ENCODE data around the gene MIB2.
"Not testable (repeated sequence)": the region's sequence is repeated elsewhere in the genome, so short reads cannot be mapped to it uniquely, and the experiment has no call there.

Gene MIB2

GRCh38 chr1:1640711-1641461, 25.6 kb downstream of the MIB2 start:
- H3K9ac ChIP-seq (ENCODE audit: low read depth, low read length); H3K9me3 ChIP-seq (ENCODE audit: control insufficient read depth, insufficient read depth, low read length); H3K27me3 ChIP-seq (ENCODE audit: control insufficient read depth, insufficient read depth, low read length); H3K27ac ChIP-seq (ENCODE audit: low read depth, low read length); H3K4me3 ChIP-seq (ENCODE audit: low read depth, low read length); H3K4me1 ChIP-seq (ENCODE audit: control insufficient read depth, insufficient read depth, low read length): not testable (repeated sequence)
- peaks cover 14% of the 10 kb centered on the region for H3K36me3 ChIP-seq (ENCODE audit: control insufficient read depth, insufficient read depth, low read length)

- peaks cover 41% of the 10 kb centered on the region for H3K36me3 ChIP-seq (ENCODE audit: control insufficient read depth, insufficient read depth, low read length)
- H3K4me1 ChIP-seq (ENCODE audit: control insufficient read depth, insufficient read depth, low read length); H3K27ac ChIP-seq (ENCODE audit: low read depth, low read length); H3K9me3 ChIP-seq (ENCODE audit: control insufficient read depth, insufficient read depth, low read length); H3K4me3 ChIP-seq (ENCODE audit: low read depth, low read length); H3K9ac ChIP-seq (ENCODE audit: low read depth, low read length); H3K27me3 ChIP-seq (ENCODE audit: control insufficient read depth, insufficient read depth, low read length): not testable (repeated sequence)
Measured at GRCh38 chr1:1646326-1646725, 31.0 kb downstream of the MIB2 start.

- not testable (repeated sequence) for H3K27me3 ChIP-seq (ENCODE audit: control insufficient read depth, insufficient read depth, low read length); H3K9me3 ChIP-seq (ENCODE audit: control insufficient read depth, insufficient read depth, low read length); H3K9ac ChIP-seq (ENCODE audit: low read depth, low read length); H3K4me1 ChIP-seq (ENCODE audit: control insufficient read depth, insufficient read depth, low read length); H3K4me3 ChIP-seq (ENCODE audit: low read depth, low read length); H3K27ac ChIP-seq (ENCODE audit: low read depth, low read length)
- peaks cover 54% of the 10 kb centered on the region for H3K36me3 ChIP-seq (ENCODE audit: control insufficient read depth, insufficient read depth, low read length)
Measured at GRCh38 chr1:1647567-1648241, 32.4 kb downstream of the MIB2 start.

GRCh38 chr1:1648265-1648664, 33.0 kb downstream of the MIB2 start:
- peaks cover 55% of the 10 kb centered on the region for H3K36me3 ChIP-seq (ENCODE audit: control insufficient read depth, insufficient read depth, low read length)
- not testable (repeated sequence) for H3K9me3 ChIP-seq (ENCODE audit: control insufficient read depth, insufficient read depth, low read length); H3K4me1 ChIP-seq (ENCODE audit: control insufficient read depth, insufficient read depth, low read length); H3K9ac ChIP-seq (ENCODE audit: low read depth, low read length); H3K27ac ChIP-seq (ENCODE audit: low read depth, low read length); H3K4me3 ChIP-seq (ENCODE audit: low read depth, low read length); H3K27me3 ChIP-seq (ENCODE audit: control insufficient read depth, insufficient read depth, low read length)

GRCh38 chr1:1658583-1659549, 43.6 kb downstream of the MIB2 start, which contains the start of gene CDK11B:
CDK11B (minus strand) TSS chr1:1659004; CDS start chr1:1657485, 1,519 bp downstream.
- Histone ChIP-seq H3K4me3 (ENCODE audit: low read depth, low read length) (peak within 1 kb of the TSS; percentile 77), H3K9ac (ENCODE audit: low read depth, low read length) (peak within 1 kb of the TSS; percentile 94), H3K36me3 (ENCODE audit: control insufficient read depth, insufficient read depth, low read length) (peaks cover 31% of the 10 kb centered on the region), H3K27ac (ENCODE audit: low read depth, low read length) (peak within 1 kb of the TSS; percentile 99)
- H3K4me1 ChIP-seq (ENCODE audit: control insufficient read depth, insufficient read depth, low read length); H3K9me3 ChIP-seq (ENCODE audit: control insufficient read depth, insufficient read depth, low read length); H3K27me3 ChIP-seq (ENCODE audit: control insufficient read depth, insufficient read depth, low read length): not testable (repeated sequence)

- not testable (repeated sequence) for H3K9ac ChIP-seq (ENCODE audit: low read depth, low read length); H3K4me1 ChIP-seq (ENCODE audit: control insufficient read depth, insufficient read depth, low read length); H3K27ac ChIP-seq (ENCODE audit: low read depth, low read length); H3K9me3 ChIP-seq (ENCODE audit: control insufficient read depth, insufficient read depth, low read length); H3K4me3 ChIP-seq (ENCODE audit: low read depth, low read length); H3K27me3 ChIP-seq (ENCODE audit: control insufficient read depth, insufficient read depth, low read length)
- peaks cover 21% of the 10 kb centered on the region for H3K36me3 ChIP-seq (ENCODE audit: control insufficient read depth, insufficient read depth, low read length)
Measured at GRCh38 chr1:1662392-1662791, 47.1 kb downstream of the MIB2 start.

GRCh38 chr1:1662830-1663560, 47.7 kb downstream of the MIB2 start:
- not testable (repeated sequence) for H3K4me1 ChIP-seq (ENCODE audit: control insufficient read depth, insufficient read depth, low read length); H3K27ac ChIP-seq (ENCODE audit: low read depth, low read length); H3K27me3 ChIP-seq (ENCODE audit: control insufficient read depth, insufficient read depth, low read length); H3K9ac ChIP-seq (ENCODE audit: low read depth, low read length); H3K9me3 ChIP-seq (ENCODE audit: control insufficient read depth, insufficient read depth, low read length); H3K4me3 ChIP-seq (ENCODE audit: low read depth, low read length)
- peaks cover 24% of the 10 kb centered on the region for H3K36me3 ChIP-seq (ENCODE audit: control insufficient read depth, insufficient read depth, low read length)

GRCh38 chr1:1664318-1664717, 49.0 kb downstream of the MIB2 start:
- H3K4me3 ChIP-seq (ENCODE audit: low read depth, low read length); H3K9ac ChIP-seq (ENCODE audit: low read depth, low read length); H3K27ac ChIP-seq (ENCODE audit: low read depth, low read length); H3K27me3 ChIP-seq (ENCODE audit: control insufficient read depth, insufficient read depth, low read length); H3K9me3 ChIP-seq (ENCODE audit: control insufficient read depth, insufficient read depth, low read length); H3K4me1 ChIP-seq (ENCODE audit: control insufficient read depth, insufficient read depth, low read length): not testable (repeated sequence)
- H3K36me3 ChIP-seq (ENCODE audit: control insufficient read depth, insufficient read depth, low read length) = peaks cover 34% of the 10 kb centered on the region

GRCh38 chr1:1664941-1665814, 49.9 kb downstream of the MIB2 start:
- H3K4me3 ChIP-seq (ENCODE audit: low read depth, low read length) = no peak overlapping the region
- no peaks in the 10 kb centered on the region for H3K4me1 ChIP-seq (ENCODE audit: control insufficient read depth, insufficient read depth, low read length)
- H3K9ac ChIP-seq (ENCODE audit: low read depth, low read length) = no peak overlapping the region
- no peaks in the 10 kb centered on the region for H3K27me3 ChIP-seq (ENCODE audit: control insufficient read depth, insufficient read depth, low read length)
- no peak overlapping the region for H3K27ac ChIP-seq (ENCODE audit: low read depth, low read length)
- H3K9me3 ChIP-seq (ENCODE audit: control insufficient read depth, insufficient read depth, low read length) = no peaks in the 10 kb centered on the region
- peaks cover 42% of the 10 kb centered on the region for H3K36me3 ChIP-seq (ENCODE audit: control insufficient read depth, insufficient read depth, low read length)

- peaks cover 44% of the 10 kb centered on the region for H3K36me3 ChIP-seq (ENCODE audit: control insufficient read depth, insufficient read depth, low read length)
- H3K27me3 ChIP-seq (ENCODE audit: control insufficient read depth, insufficient read depth, low read length) = no peaks in the 10 kb centered on the region
- no peak overlapping the region for H3K27ac ChIP-seq (ENCODE audit: low read depth, low read length)
- no peak overlapping the region for H3K9ac ChIP-seq (ENCODE audit: low read depth, low read length)
- H3K4me3 ChIP-seq (ENCODE audit: low read depth, low read length) = no peak overlapping the region
- H3K9me3 ChIP-seq (ENCODE audit: control insufficient read depth, insufficient read depth, low read length) = no peaks in the 10 kb centered on the region
- no peaks in the 10 kb centered on the region for H3K4me1 ChIP-seq (ENCODE audit: control insufficient read depth, insufficient read depth, low read length)
Measured at GRCh38 chr1:1665815-1666251, 50.5 kb downstream of the MIB2 start.
